ENCODE results near the gene TCERG1L. TPM values are rescaled to one million over a fixed set of nuclear protein-coding genes. Genes with fewer than 3 reads are reported as not detected.

Gene TCERG1L
- total RNA-seq, 4 donors from 2014 or later = 0.12 TPM; not detected in 3

- H3K36me3 ChIP-seq = no peaks in the 10 kb centered on the region
- no peak overlapping the region for H3K27ac ChIP-seq
- TF ChIP-seq POLR2A (IDR thresholded peaks at IDR 0.05) = no peak
- no peak for TF ChIP-seq CTCF (IDR thresholded peaks at IDR 0.05)
- TF ChIP-seq EP300 (IDR thresholded peaks at IDR 0.05) = no peak
- no peak for TF ChIP-seq POLR2AphosphoS5 (IDR thresholded peaks at IDR 0.05)
- H3K9me3 ChIP-seq = no peaks in the 10 kb centered on the region
- 25 to 36% methylated on average over 2 to 4 of the region's 5 CpGs for WGBS, 2 donors (ENCODE audit: low coverage in 1 of 2)
- H3K4me1 ChIP-seq = no peaks in the 10 kb centered on the region
- no peak for ATAC-seq
- no peak overlapping the region for H3K4me3 ChIP-seq
- H3K27me3 ChIP-seq = peaks cover 43% of the 10 kb centered on the region
Observed at GRCh38 chr10:131346456-131346855, 34.9 kb upstream of the TCERG1L start.

GRCh38 chr10:131345691-131346090 is 34.2 kb upstream of the TCERG1L start:
- Histone ChIP-seq H3K9me3 (no peaks in the 10 kb centered on the region), H3K4me3 (no peak overlapping the region), H3K27me3 (peaks cover 37% of the 10 kb centered on the region), H3K36me3 (no peaks in the 10 kb centered on the region), H3K27ac (no peak overlapping the region), H3K4me1 (no peaks in the 10 kb centered on the region)
- TF ChIP-seq EP300 (IDR thresholded peaks at IDR 0.05) = no peak
- no peak for TF ChIP-seq POLR2AphosphoS5 (IDR thresholded peaks at IDR 0.05)
- no peak for TF ChIP-seq POLR2A (IDR thresholded peaks at IDR 0.05)
- no peak for TF ChIP-seq CTCF (IDR thresholded peaks at IDR 0.05)
- 77 to 80% methylated on average over 5 to 6 of the region's 11 CpGs for WGBS, 2 donors (ENCODE audit: low coverage in 1 of 2)
- ATAC-seq = no peak

- Histone ChIP-seq H3K36me3 (no peaks in the 10 kb centered on the region), H3K4me1 (no peaks in the 10 kb centered on the region), H3K27me3 (peaks cover 29% of the 10 kb centered on the region), H3K4me3 (no peak overlapping the region), H3K9me3 (no peaks in the 10 kb centered on the region), H3K27ac (no peak overlapping the region)
- WGBS, 2 donors (ENCODE audit: low coverage in 1 of 2) = 100% methylated on average over 1 of the region's 7 CpGs; no CpG with 5 or more reads in 1 of the 2 donors
- no peak for ATAC-seq
- TF ChIP-seq CTCF (IDR thresholded peaks at IDR 0.05) = no peak
- TF ChIP-seq POLR2A (IDR thresholded peaks at IDR 0.05) = no peak
- no peak for TF ChIP-seq EP300 (IDR thresholded peaks at IDR 0.05)
- no peak for TF ChIP-seq POLR2AphosphoS5 (IDR thresholded peaks at IDR 0.05)
Observed at GRCh38 chr10:131344747-131345146, 33.2 kb upstream of the TCERG1L start.

- 69 to 71% methylated on average over 5 of the region's 5 CpGs for WGBS, 2 donors (ENCODE audit: low coverage in 1 of 2)
- TF ChIP-seq EP300 (IDR thresholded peaks at IDR 0.05) = no peak
- TF ChIP-seq CTCF (IDR thresholded peaks at IDR 0.05) = no peak
- no peak for TF ChIP-seq POLR2AphosphoS5 (IDR thresholded peaks at IDR 0.05)
- TF ChIP-seq POLR2A (IDR thresholded peaks at IDR 0.05) = no peak
- Histone ChIP-seq H3K4me3 (no peak overlapping the region), H3K9me3 (peaks cover 0 to 8% (median 0%) of the 10 kb centered on the region in 3 donors), H3K27me3 (peaks cover 19% of the 10 kb centered on the region), H3K4me1 (no peaks in the 10 kb centered on the region), H3K36me3 (no peaks in the 10 kb centered on the region), H3K27ac (no peak overlapping the region)
- no peak for ATAC-seq
Observed at GRCh38 chr10:131337741-131338140, 26.2 kb upstream of the TCERG1L start.

GRCh38 chr10:131332821-131333220 is 21.3 kb upstream of the TCERG1L start:
- H3K9me3 ChIP-seq = no peaks in the 10 kb centered on the region
- TF ChIP-seq EP300 (IDR thresholded peaks at IDR 0.05) (no peak), POLR2A (IDR thresholded peaks at IDR 0.05) (no peak), POLR2AphosphoS5 (IDR thresholded peaks at IDR 0.05) (no peak), CTCF (IDR thresholded peaks at IDR 0.05) (no peak)
- no peak overlapping the region for H3K27ac ChIP-seq
- no peaks in the 10 kb centered on the region for H3K4me1 ChIP-seq
- ATAC-seq = no peak
- no peaks in the 10 kb centered on the region for H3K36me3 ChIP-seq
- no peak overlapping the region for H3K4me3 ChIP-seq
- H3K27me3 ChIP-seq = peaks cover 22% of the 10 kb centered on the region

Measured in gastroesophageal sphincter (tissue), 4 donors.